HG03064 (cell line): ENCODE data around the gene B4GALT7.
"Not testable (repeated sequence)": the region's sequence is repeated elsewhere in the genome, so short reads cannot be mapped to it uniquely, and the experiment has no call there.

Experiments used
- ATAC-seq: cut with Tn5 transposase; IDR thresholded peaks from one replicate; pipeline ENCODE4 v1.9.1; 2021; ENCODE audit warnings: low read depth; ENCODE audit not compliant: unreplicated experiment

The B4GALT7 gene

GRCh38 chr5:177608243-177609075 is 8.5 kb downstream of the B4GALT7 start:
- ATAC-seq, result no peak

DNA sequence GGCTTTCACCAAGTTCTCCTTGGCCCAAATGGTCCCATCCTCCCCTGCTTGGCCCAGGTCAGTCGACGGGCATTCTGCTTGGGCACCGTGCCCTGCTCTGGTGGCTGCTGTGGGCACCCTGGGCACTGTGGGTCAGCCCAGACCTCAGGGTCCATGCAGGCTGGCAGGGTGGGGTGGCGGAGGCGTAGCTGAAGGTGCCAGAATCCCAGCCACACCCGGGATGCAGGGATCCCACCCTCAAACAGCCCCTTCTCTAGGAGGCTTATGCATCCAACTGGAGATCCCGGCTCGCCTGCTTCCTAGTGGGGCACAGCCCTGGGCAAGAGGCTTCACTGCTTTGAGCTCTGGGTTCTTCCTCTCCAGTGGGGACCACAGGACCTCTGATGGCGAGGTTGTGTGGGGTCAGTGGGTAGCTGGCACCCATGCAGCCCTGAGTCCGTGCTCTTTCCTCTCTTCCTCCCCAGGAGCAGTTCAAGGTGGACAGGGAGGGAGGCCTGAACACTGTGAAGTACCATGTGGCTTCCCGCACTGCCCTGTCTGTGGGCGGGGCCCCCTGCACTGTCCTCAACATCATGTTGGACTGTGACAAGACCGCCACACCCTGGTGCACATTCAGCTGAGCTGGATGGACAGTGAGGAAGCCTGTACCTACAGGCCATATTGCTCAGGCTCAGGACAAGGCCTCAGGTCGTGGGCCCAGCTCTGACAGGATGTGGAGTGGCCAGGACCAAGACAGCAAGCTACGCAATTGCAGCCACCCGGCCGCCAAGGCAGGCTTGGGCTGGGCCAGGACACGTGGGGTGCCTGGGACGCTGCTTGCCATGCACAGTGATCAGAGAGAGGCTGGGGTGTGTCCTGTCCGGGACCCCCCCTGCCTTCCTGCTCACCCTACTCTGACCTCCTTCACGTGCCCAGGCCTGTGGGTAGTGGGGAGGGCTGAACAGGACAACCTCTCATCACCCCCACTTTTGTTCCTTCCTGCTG is 9.4 kb downstream of the B4GALT7 start:
- no peak for ATAC-seq

DNA sequence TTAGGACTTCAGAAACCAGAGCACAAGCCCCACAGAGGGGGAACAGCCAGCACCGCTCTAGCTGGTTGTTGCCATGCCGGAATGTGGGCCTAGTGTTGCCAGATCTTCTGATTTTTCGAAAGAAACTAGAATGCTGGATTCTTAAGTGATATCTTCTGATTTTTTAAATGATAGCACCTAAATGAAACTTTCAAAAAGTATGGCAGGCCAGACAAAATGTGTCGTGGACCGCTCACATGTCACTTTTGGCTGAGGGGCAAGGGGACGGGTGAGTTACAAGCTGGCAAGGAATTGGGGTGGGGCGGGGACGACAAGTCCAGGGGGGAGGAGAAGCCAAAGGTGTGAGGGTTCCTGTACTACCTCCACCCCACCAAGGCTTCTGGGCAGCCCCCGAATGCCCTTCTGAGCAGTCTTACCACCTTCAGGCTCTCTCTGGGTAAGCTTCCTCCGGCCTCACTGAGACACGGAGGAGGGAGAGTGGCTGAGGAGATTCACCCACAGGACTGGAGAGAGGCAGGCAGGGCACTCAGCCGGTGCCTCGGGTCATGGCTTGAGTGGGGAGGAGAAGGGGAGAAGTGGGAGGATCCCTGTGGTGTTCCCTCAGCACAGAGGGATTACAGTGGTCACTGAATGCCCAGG is 10.3 kb downstream of the B4GALT7 start:
- ATAC-seq, result no peak

GRCh38 chr5:177610770-177611445 is 11.0 kb downstream of the B4GALT7 start:
- no peak for ATAC-seq

- no peak for ATAC-seq
Observed at GRCh38 chr5:177611446-177612214, 11.7 kb downstream of the B4GALT7 start.

DNA sequence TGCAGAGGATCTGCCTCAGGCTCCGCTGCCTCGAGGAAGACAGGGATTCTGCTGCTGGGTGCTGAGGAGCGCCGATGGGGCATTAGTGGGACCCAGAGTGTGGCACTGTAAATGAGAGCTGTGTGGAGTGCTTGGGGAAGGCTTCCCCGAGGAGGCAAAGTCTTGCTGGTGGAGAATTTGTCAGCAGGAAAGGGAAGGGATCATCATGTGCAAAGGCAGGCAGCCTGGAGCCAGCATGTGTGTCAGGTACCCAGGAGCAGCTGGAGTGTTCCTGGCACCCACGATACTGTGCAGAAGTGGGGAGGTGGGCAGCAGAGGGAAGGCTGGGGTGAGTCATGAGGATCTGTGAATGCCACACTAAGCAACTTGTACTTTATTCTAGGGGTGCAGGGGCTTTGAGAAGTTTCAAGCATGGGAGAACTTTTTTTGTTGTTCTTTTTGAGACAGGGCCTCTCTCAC is 12.3 kb downstream of the B4GALT7 start:
- ATAC-seq, result no peak

GRCh38 chr5:177620560-177620959 is 20.6 kb downstream of the B4GALT7 start:
- ATAC-seq, result no peak

- ATAC-seq, result not testable (repeated sequence)
Observed at GRCh38 chr5:177624172-177624571, 24.2 kb downstream of the B4GALT7 start.

DNA sequence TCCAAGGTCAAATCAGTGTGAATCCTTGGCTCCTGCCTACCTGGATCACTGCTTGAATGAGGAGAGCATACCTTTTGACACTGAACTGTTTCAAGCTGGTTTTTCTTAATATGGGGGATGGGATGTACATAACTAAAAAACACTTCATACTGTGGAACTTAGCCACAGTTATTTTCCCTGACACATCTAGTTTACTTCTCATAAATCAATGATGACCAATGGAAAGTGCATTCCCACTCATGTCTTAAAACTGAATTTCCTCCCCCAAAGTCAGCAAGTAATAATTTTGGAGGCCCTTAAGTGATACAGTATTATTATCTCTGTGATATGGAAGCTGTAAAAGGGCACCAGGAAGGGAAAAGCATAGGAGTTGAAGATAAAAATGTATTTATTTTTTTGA is 30.3 kb downstream of the B4GALT7 start:
- ATAC-seq, result not testable (repeated sequence)

- ATAC-seq, result not testable (repeated sequence)
Observed at GRCh38 chr5:177634912-177635311, 35.0 kb downstream of the B4GALT7 start.

DNA sequence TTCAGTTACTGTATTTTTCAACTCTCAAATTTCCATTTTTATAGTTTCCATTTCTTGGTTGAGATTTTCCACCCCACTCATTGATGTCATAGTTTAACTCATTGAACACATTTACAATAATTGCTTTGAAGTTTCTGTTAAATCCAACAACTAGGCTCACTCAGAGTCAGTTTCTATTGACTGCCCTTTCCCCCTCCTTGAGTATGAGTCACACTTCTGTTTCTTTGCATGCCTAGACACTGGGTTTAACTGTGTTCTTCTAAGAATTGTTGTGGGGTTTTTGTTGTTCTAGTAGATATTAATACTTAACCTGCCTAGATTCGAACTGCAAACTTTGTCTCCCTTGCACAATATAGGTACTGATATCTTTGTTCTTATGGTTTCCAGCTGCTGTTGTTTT is 45.5 kb downstream of the B4GALT7 start:
- ATAC-seq, result not testable (repeated sequence)

- ATAC-seq, result not testable (repeated sequence)
Observed at GRCh38 chr5:177651235-177651634, 51.3 kb downstream of the B4GALT7 start.

GRCh38 chr5:177657846-177658245 is 57.9 kb downstream of the B4GALT7 start:
- not testable (repeated sequence) for ATAC-seq

DNA sequence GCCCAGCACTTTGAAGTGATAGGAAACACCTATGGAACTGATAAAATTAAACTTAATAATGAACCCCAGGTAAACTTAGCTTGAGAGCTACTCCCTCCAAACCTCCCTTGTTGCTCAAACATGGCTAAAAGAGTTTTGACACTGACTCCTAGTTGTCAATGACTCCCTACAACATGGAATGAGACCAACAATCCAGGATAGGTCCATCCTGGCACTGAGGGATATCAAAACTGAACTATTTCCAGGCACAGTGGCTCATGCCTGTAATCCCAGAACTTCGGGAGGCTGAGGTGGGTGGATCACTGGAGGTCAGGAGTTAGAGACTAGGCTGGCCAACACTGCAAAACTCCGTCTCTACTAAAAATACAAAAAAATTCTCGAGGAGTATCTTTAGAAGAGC is 58.6 kb downstream of the B4GALT7 start:
- not testable (repeated sequence) for ATAC-seq
